HuH-7 (cell line): ENCODE results near the gene PMM2.

Source experiments
- DNase-seq: peaks from one replicate; pipeline ENCODE4 v3.0.0; 2011; ENCODE audit warnings: low spot score

Gene PMM2

GRCh38 chr16:8887952-8888560 lies 90.4 kb downstream of the PMM2 start:
- no peak for DNase-seq

- DNase-seq = no peak
Measured at GRCh38 chr16:8888951-8889892, 91.6 kb downstream of the PMM2 start.

- DNase-seq = no peak
Measured at GRCh38 chr16:8889893-8890548, 92.4 kb downstream of the PMM2 start.

- no peak for DNase-seq
Measured at GRCh38 chr16:8890549-8890921, 92.9 kb downstream of the PMM2 start.

- DNase-seq = no peak
Measured at GRCh38 chr16:8892101-8892575, 94.5 kb downstream of the PMM2 start.

GRCh38 chr16:8893426-8893825 lies 95.8 kb downstream of the PMM2 start:
- DNase-seq = no peak

GRCh38 chr16:8893976-8894690 lies 96.5 kb downstream of the PMM2 start:
- no peak for DNase-seq

- no peak for DNase-seq
Measured at GRCh38 chr16:8894736-8895334, 97.2 kb downstream of the PMM2 start.

- no peak for DNase-seq
Measured at GRCh38 chr16:8898660-8899318, 101.2 kb downstream of the PMM2 start.
